A549 (cell line): ENCODE data around the gene NRXN2.

Experiments used
- BHLHE40 ChIP-seq: IDR thresholded peaks from 2 replicates; pipeline ENCODE4 v1.6.1; 2012; ENCODE audit warnings: low read depth, low read length, inconsistent platforms
- CBX8 ChIP-seq: fragments of 200-600 bp; sonication (generic); IDR thresholded peaks from 2 replicates; pipeline ENCODE4 v1.6.1; 2016
- CTCF ChIP-seq: fragments of >200 bp; sonication (Bioruptor Twin); formaldehyde crosslinking; IDR thresholded peaks from 3 replicates; pipeline ENCODE4 v1.5.1; 2016
- ELK1 ChIP-seq: fragments of 150-350 bp; IDR thresholded peaks from 2 replicates; pipeline ENCODE4 v1.6.1; 2014; ENCODE audit warnings: low read depth, mild to moderate bottlenecking, low read length
- EP300 ChIP-seq, 2 experiments: fragments of >200 bp; sonication (Bioruptor Twin); formaldehyde crosslinking; IDR thresholded peaks; 2 replicates in 1 of 2; 3 replicates in 1 of 2; pipeline ENCODE4 v1.6.1; 2016 to 2017
- FOSB ChIP-seq: fragments of 250-450 bp; sonication (Bioruptor Pico); IDR thresholded peaks from 2 replicates; pipeline ENCODE4 v1.5.0; 2020; ENCODE audit warnings: mild to moderate bottlenecking, moderate library complexity
- JUNB ChIP-seq: fragments of >200 bp; sonication (Bioruptor Twin); formaldehyde crosslinking; IDR thresholded peaks from 2 replicates; pipeline ENCODE4 v1.6.1; 2016
- MAZ ChIP-seq: fragments of 150-350 bp; IDR thresholded peaks from 2 replicates; pipeline ENCODE4 v1.6.1; 2014; ENCODE audit warnings: antibody characterized with exemption, low read depth, low read length, borderline replicate concordance
- MYC ChIP-seq: IDR thresholded peaks from 2 replicates; pipeline ENCODE4 v1.6.1; 2012; ENCODE audit warnings: mild to moderate bottlenecking, inconsistent platforms, low read length, improper control_type of control experiment, borderline replicate concordance
- POLR2A ChIP-seq: IDR thresholded peaks from 2 replicates; pipeline ENCODE4 v1.6.1; 2012; ENCODE audit warnings: mild to moderate bottlenecking, low read length
- REST ChIP-seq: fragments of 200-600 bp; sonication (generic); IDR thresholded peaks from 2 replicates; pipeline ENCODE4 v1.6.1; 2016; ENCODE audit warnings: antibody characterized with exemption, mild to moderate bottlenecking, moderate library complexity
- TP53 ChIP-seq: fragments of 250-450 bp; sonication (Bioruptor Pico); IDR thresholded peaks from 2 replicates; pipeline ENCODE4 v1.5.0; 2021; ENCODE audit warnings: mild to moderate bottlenecking, moderate library complexity

DNA sequence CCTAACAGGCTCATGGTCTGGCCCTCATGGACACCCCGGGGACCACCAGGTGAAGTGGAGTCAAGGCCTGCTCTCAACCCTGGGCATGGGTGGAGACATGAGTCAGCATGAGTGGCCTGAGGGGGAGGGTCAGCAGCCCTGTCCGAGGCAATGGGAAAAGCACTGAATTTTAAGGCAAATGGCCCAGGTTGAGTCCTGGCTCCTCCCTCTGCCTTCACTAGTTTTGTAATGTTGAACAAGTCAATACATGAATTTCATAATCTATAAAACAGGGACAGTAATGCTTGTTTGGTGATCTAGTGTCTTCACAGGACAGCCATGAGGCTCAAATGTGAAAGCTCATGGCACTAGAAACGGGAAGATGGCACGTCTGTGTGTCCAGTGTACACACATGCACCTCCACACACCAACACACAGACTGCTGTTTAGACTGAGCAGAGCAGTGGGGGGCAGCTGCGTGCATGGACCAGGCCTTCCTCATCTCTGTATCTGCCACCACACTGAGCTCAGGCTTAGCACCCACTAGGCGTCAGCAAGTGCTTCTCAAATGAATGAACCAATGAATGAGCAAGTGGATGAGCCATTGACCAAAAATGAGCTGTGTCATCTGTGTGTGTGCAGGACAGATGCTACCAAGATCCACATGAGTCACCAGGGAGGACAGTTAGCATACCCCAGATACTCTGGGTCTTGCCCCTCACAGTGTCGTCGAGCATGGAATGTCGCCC, 63.4 kb downstream of the NRXN2 start:
- no peak for TF ChIP-seq CTCF
- no peak for TF ChIP-seq BHLHE40
- no peak for TF ChIP-seq FOSB (CRISPR knock-in tag)
- TF ChIP-seq MAZ = no peak
- TF ChIP-seq EP300 (IDR thresholded peaks at IDR 0.05) = no peak
- no peak for TF ChIP-seq MYC
- no peak for TF ChIP-seq ELK1
- no peak for TF ChIP-seq POLR2A
- no peak for TF ChIP-seq REST
- TF ChIP-seq JUNB = no peak
- no peak for TF ChIP-seq TP53
- no peak for TF ChIP-seq CBX8
